H1 (cell line): ENCODE results near the gene PNMA1. TPM values are rescaled to one million over a fixed set of nuclear protein-coding genes. Genes with fewer than 3 reads are reported as not detected.

Experiments
- CEBPB ChIP-seq: IDR thresholded peaks from 2 replicates; pipeline ENCODE4 v1.6.1; 2012; ENCODE audit warnings: low read depth, low read length
- CHD7 ChIP-seq: fragments of 300-600 bp; sonication (generic); IDR thresholded peaks from 2 replicates; pipeline ENCODE4 v1.7.1; 2012; ENCODE audit warnings: low read length, moderate library complexity, mild to moderate bottlenecking, inconsistent platforms; ENCODE audit not compliant: insufficient replicate concordance
- CTCF ChIP-seq, 3 experiments: IDR thresholded peaks; 1 replicate in 2 of 3; 2 replicates in 1 of 3; pipeline versions ENCODE4 v1.5.1 to v1.6.1; 2011; ENCODE audit warnings: low read length in 3 of 3, mild to moderate bottlenecking in 3 of 3, inconsistent platforms in 2 of 3, low read depth in 1 of 3, moderate library complexity in 1 of 3; ENCODE audit not compliant: insufficient read depth in 1 of 3; ENCODE audit errors: control extremely low read depth in 1 of 3
- EGR1 ChIP-seq: IDR thresholded peaks from 2 replicates; pipeline ENCODE4 v1.6.1; 2011; ENCODE audit warnings: low read depth, low read length, borderline replicate concordance
- KDM1A ChIP-seq: fragments of 200-600, 300-600 bp; sonication (generic); IDR thresholded peaks from 2 replicates; pipeline ENCODE4 v1.7.1; 2016; ENCODE audit warnings: mild to moderate bottlenecking, low read length, borderline replicate concordance
- POU5F1 ChIP-seq: IDR thresholded peaks from 2 replicates; pipeline ENCODE4 v1.6.1; 2011; ENCODE audit warnings: low read depth, mild to moderate bottlenecking, low read length, moderate library complexity
- RFX5 ChIP-seq: IDR thresholded peaks from 2 replicates; pipeline ENCODE4 v1.6.1; 2011; ENCODE audit warnings: low read depth, low read length, improper control_type of control experiment, borderline replicate concordance
- SAP30 ChIP-seq: fragments of 300-600 bp; sonication (generic); IDR thresholded peaks from 2 replicates; pipeline ENCODE4 v1.7.1; 2012; ENCODE audit warnings: low read length, moderate library complexity, mild to moderate bottlenecking, inconsistent platforms; ENCODE audit not compliant: insufficient read depth, insufficient replicate concordance
- SP1 ChIP-seq: IDR thresholded peaks from 2 replicates; pipeline ENCODE4 v1.6.1; 2011; ENCODE audit warnings: low read depth, low read length
- polyA plus RNA-seq, 7 experiments: library from polyadenylated mRNA; depleted of rRNA in 3 of 7; stranded (reverse) in 5 of 7; unstranded in 2 of 7; fragments of >200 nt in 5 of 7; fragments of 200-250 nt in 2 of 7; gene quantifications; 1 replicate in 5 of 7; 2 replicates in 1 of 7; 4 replicates in 1 of 7; pipeline versions ENCODE4 v1.2.1 to v1.2.3, GENCODE V29; 2011 to 2013; ENCODE audit warnings: missing spikeins in 2 of 7, mixed read lengths in 2 of 7
- total RNA-seq: library from RNA; stranded (reverse); fragmentation: NEBNext Ultra II Directional; extraction: Animal tissue kit (Norgen Biotek cat#: 25700); gene quantifications from 2 replicates; pipeline ENCODE4 v1.2.1, GENCODE V29; 2021

PNMA1 gene
- total and polyA plus RNA-seq, 2 of the 8 experiments (the other 6 are each of a cell fraction or from before 2014, with no cell fraction given): 15.8 to 52.7 TPM

GRCh38 chr14:73710737-73711136 is 3.4 kb downstream of the PNMA1 start (continued):
- TF ChIP-seq CHD7 (no peak), POU5F1 (no peak), CEBPB (peak; percentile 38; the same call in 1 of the 2 replicates), KDM1A (no peak), SAP30 (no peak), EGR1 (no peak), CTCF (IDR thresholded peaks at IDR 0.05; ENCODE audit: control extremely low read depth in 1 of 3, insufficient read depth in 1 of 3, low read depth in 1 of 3, low read length in 3 of 3) (peak in 1 of 3 experiments; percentile 4; a peak in 1 of 4 replicates), SP1 (no peak), RFX5 (no peak)
